ENCODE measurements around the gene GALNT13.

- TF ChIP-seq CTCF (IDR thresholded peaks at IDR 0.05): no peak
- no peak for TF ChIP-seq POLR2A (IDR thresholded peaks at IDR 0.05)
- no peak for TF ChIP-seq POLR2AphosphoS5 (IDR thresholded peaks at IDR 0.05)
Observed at GRCh38 chr2:153986488-153987229, 114.9 kb downstream of the GALNT13 start.

Measured in breast epithelium (tissue), 3 donors.